OCI-LY7 (cell line): ENCODE results near the gene GGA2. TPM values are rescaled to one million over a fixed set of nuclear protein-coding genes. Genes with fewer than 3 reads are reported as not detected.

Experiments
- BruUV-seq: library from RNA; stranded (reverse); fragments of 400-500 nt; replicated peaks from 2 replicates; lab custom pipeline; 2021; lab: Mats Ljungman, UMichigan
- CTCF ChIA-PET: fragments of 300-600 bp; sonication (Branson Sonifier 250); formaldehyde crosslinking; loops from one replicate; lab custom pipeline; 2022; ENCODE audit warnings: antibody characterized with exemption; ENCODE audit not compliant: unreplicated experiment; lab: Charles Lee
- POLR2A ChIA-PET: fragments of 300-600 bp; sonication (Branson Sonifier 250); formaldehyde crosslinking; loops from one replicate; lab custom pipeline; 2022; ENCODE audit warnings: antibody characterized with exemption; lab: Charles Lee
- DNase-seq: peaks from one replicate; pipeline ENCODE4 v3.0.0-alpha.2; 2015; ENCODE audit warnings: low spot score
- H2AFZ ChIP-seq: fragments of 200-600 bp; sonication (generic), shearing (Covaris generic); 2 replicates; pipeline ENCODE4 v1.6.1; 2014; ENCODE audit warnings: mild to moderate bottlenecking, antibody characterized with exemption, low read length, moderate library complexity
- H3K27ac ChIP-seq: fragments of 200-600 bp; sonication (generic); 2 replicates; pipeline ENCODE4 v1.5.1; 2014; ENCODE audit warnings: mixed run types, low read depth, mild to moderate bottlenecking, moderate library complexity, low read length, inconsistent platforms; ENCODE audit not compliant: poor library complexity, severe bottlenecking
- H3K36me3 ChIP-seq: fragments of 200-600 bp; sonication (generic); 2 replicates; pipeline ENCODE4 v1.6.1; 2014; ENCODE audit warnings: mild to moderate bottlenecking, antibody characterized with exemption, low read length, moderate library complexity, mixed read lengths; ENCODE audit not compliant: insufficient read depth
- H3K4me1 ChIP-seq: fragments of 200-600 bp; sonication (generic); 2 replicates; pipeline ENCODE4 v1.5.1; 2014; ENCODE audit warnings: mild to moderate bottlenecking, low read length; ENCODE audit not compliant: insufficient read depth, poor library complexity, severe bottlenecking
- H3K4me2 ChIP-seq: fragments of 200-600 bp; sonication (generic); 2 replicates; pipeline ENCODE4 v1.6.1; 2014; ENCODE audit warnings: mild to moderate bottlenecking, low read length
- H3K4me3 ChIP-seq: fragments of 200-600 bp; sonication (generic); 2 replicates; pipeline ENCODE4 v1.5.1; 2014; ENCODE audit warnings: mild to moderate bottlenecking, low read depth, low read length; ENCODE audit not compliant: poor library complexity, severe bottlenecking
- H3K79me2 ChIP-seq: fragments of 200-600 bp; sonication (generic); 2 replicates; pipeline ENCODE4 v1.6.1; 2016; ENCODE audit warnings: low read depth, mild to moderate bottlenecking, low read length, moderate library complexity, mixed read lengths; ENCODE audit not compliant: insufficient read depth
- H3K9me2 ChIP-seq: fragments of 200-600 bp; sonication (generic); 2 replicates; pipeline ENCODE4 v1.6.1; 2016; ENCODE audit warnings: mild to moderate bottlenecking, low read length, mixed read lengths; ENCODE audit not compliant: insufficient read depth
- H3K9me3 ChIP-seq: fragments of 200-600 bp; sonication (generic); 2 replicates; pipeline ENCODE4 v1.6.1; 2014; ENCODE audit warnings: mild to moderate bottlenecking, mixed run types, low read length, mixed read lengths
- H4K20me1 ChIP-seq: fragments of 200-600 bp; sonication (generic); 2 replicates; pipeline ENCODE4 v1.6.1; 2014; ENCODE audit warnings: mild to moderate bottlenecking, antibody characterized with exemption, low read length, moderate library complexity, mixed read lengths; ENCODE audit not compliant: insufficient read depth
- EZH2phosphoT487 ChIP-seq: fragments of 200-600 bp; sonication (generic); IDR thresholded peaks from 2 replicates; pipeline ENCODE4 v1.6.1; 2018; ENCODE audit warnings: low read depth, borderline replicate concordance, mild to moderate bottlenecking, mixed run types, antibody characterized with exemption, low read length, moderate library complexity, mixed read lengths
- intact Hi-C: fragments of 100-400 bp; cut with micrococcal nuclease; formaldehyde crosslinking; loops from one replicate; pipeline ENCODE4 v1.10.0; 2022; ENCODE audit not compliant: unreplicated experiment
- total RNA-seq, 2 experiments: library from RNA; depleted of rRNA in 1 of 2; stranded (reverse); fragments of >200 nt in 1 of 2; shearing (Covaris generic) in 1 of 2; gene quantifications; 2 replicates each; pipeline ENCODE4 v1.2.3, GENCODE V29; 2014 to 2022
- TF ChIP-seq, protein P1 (sequence below): fragments of 200-600 bp; sonication (generic); conservative IDR thresholded peaks from 2 replicates; pipeline ENCODE4 v1.5.1; 2014; ENCODE audit warnings: mild to moderate bottlenecking, antibody characterized with exemption, low read length, moderate library complexity, mixed read lengths

GGA2 gene
- total RNA-seq, 2 experiments from 2014 or later, result 213 to 580 TPM

DNA sequence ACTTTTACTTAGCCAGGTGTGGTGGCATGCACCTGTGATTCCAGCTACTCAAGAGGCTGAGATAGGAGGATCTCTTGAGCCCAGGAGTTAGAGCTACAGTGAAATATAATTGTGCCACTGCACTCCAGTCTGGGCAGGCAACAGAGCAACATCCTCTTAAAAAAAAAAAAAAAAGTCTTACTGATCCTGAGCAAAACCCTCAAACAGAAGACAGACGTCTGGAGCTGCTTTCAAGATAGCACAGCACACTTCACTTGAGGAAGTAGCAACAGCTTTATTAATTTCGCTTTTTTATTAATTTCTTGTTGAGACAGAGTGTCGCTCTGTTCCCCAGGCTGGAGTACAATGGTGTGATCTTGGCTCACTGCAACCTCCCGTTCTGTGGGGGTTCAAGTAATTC is 10.2 kb upstream of the GGA2 start:
- Histone ChIP-seq H4K20me1 (no peaks in the 10 kb centered on the region), H2AFZ (peak overlapping the region; percentile 6; the same call in 1 of the 2 replicates), H3K4me1 (peaks cover 83% of the 10 kb centered on the region), H3K4me3 (peak overlapping the region; percentile 53), H3K79me2 (no peaks in the 10 kb centered on the region; the same call in 1 of the 2 replicates), H3K27ac (peak overlapping the region; percentile 100), H3K36me3 (peaks cover 62% of the 10 kb centered on the region), H3K9me2 (no peaks in the 10 kb centered on the region), H3K4me2 (peak overlapping the region; percentile 75), H3K9me3 (peaks cover 13% of the 10 kb centered on the region; the same call in 1 of the 2 replicates)
- POLR2A ChIA-PET, result interaction anchor here (0.8 to 2.7 kb wide), 6 partner anchors 8 to 37 kb away, joined by 3 to 13 read pairs (median 4); partner anchors contain the start of genes EARS2 and UBFD1
- TF ChIP-seq, protein P1, sequence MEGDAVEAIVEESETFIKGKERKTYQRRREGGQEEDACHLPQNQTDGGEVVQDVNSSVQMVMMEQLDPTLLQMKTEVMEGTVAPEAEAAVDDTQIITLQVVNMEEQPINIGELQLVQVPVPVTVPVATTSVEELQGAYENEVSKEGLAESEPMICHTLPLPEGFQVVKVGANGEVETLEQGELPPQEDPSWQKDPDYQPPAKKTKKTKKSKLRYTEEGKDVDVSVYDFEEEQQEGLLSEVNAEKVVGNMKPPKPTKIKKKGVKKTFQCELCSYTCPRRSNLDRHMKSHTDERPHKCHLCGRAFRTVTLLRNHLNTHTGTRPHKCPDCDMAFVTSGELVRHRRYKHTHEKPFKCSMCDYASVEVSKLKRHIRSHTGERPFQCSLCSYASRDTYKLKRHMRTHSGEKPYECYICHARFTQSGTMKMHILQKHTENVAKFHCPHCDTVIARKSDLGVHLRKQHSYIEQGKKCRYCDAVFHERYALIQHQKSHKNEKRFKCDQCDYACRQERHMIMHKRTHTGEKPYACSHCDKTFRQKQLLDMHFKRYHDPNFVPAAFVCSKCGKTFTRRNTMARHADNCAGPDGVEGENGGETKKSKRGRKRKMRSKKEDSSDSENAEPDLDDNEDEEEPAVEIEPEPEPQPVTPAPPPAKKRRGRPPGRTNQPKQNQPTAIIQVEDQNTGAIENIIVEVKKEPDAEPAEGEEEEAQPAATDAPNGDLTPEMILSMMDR, result no peak
- no peak for TF ChIP-seq EZH2phosphoT487
- no TSS peak for BruUV-seq
- intact Hi-C loops, result no loop called here
- CTCF ChIA-PET, result no interaction called here
- peak; percentile 58 for DNase-seq

DNA sequence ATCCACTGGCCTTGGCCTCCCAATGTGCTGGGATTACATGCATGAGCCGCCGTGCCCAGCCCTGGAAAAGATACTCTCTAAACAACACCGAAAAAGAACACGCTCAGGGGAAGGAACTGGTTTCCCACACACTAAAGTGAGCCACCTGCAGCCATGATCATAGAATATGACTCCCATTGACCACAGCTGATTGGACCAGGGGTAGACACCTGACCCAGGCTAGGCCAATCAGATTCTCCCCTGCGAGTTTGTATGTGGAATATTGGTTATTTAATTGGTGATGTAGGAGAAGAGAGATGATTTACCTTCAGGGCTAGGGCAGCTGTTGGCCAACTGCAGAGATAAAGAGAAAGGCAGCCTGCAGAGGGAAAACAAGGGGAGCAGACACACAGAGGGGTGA is 9.0 kb upstream of the GGA2 start:
- TF ChIP-seq, protein P1, result no peak
- TF ChIP-seq EZH2phosphoT487, result no peak
- ChIA-PET POLR2A (interaction anchor here (0.7 to 4.6 kb wide), 4 partner anchors 10 to 23 kb away, joined by 3 to 31 read pairs (median 5); partner anchors contain the start of gene GGA2), CTCF (interaction anchor here (0.6 kb wide), 1 partner anchor 18 kb away, joined by 3 read pairs; no protein-coding TSS in a partner anchor)
- H4K20me1 ChIP-seq, result no peaks in the 10 kb centered on the region
- peaks cover 53% of the 10 kb centered on the region for H3K36me3 ChIP-seq
- peaks cover 93% of the 10 kb centered on the region for H3K4me1 ChIP-seq
- peak overlapping the region; percentile 53 for H3K4me3 ChIP-seq
- BruUV-seq, result no TSS peak
- peak overlapping the region; percentile 100 for H3K27ac ChIP-seq
- no peaks in the 10 kb centered on the region; the same call in 1 of the 2 replicates for H3K79me2 ChIP-seq
- peak; percentile 89 for DNase-seq
- peak overlapping the region; percentile 75 for H3K4me2 ChIP-seq
- H3K9me2 ChIP-seq, result no peaks in the 10 kb centered on the region
- no peak overlapping the region; the same call in 1 of the 2 replicates for H2AFZ ChIP-seq
- H3K9me3 ChIP-seq, result peaks cover 13% of the 10 kb centered on the region; the same call in 1 of the 2 replicates
- intact Hi-C loops, result loop anchor here (10.0 kb wide), 1 partner anchor 346 kb away; no protein-coding TSS in a partner anchor

DNA sequence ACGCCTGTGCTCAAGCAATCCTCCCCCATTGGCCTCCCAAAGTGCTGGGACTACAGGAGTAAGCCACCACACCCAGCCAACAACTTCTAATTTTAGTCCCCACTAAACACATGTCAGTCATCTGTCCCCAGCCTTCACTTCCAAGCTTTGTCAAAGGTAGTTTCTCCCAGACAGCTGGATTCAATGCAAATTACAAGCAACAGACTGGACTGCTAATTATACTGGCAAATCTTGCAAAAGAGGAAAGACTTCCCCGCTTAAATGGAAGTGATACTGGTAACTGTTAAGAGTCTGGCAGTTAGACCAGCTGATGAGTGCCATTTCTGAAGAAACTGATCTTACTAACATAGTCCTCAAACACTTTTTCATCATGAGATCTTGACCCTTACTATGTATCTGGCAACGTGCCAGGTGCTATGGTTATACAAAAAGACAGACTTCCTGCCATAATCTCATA is 8.2 kb upstream of the GGA2 start:
- H3K36me3 ChIP-seq, result peaks cover 45% of the 10 kb centered on the region
- POLR2A ChIA-PET, result interaction anchor here (1.8 to 4.6 kb wide), 2 partner anchors 9 to 12 kb away, joined by 7 to 31 read pairs; partner anchors contain the start of gene GGA2
- no peak overlapping the region for H2AFZ ChIP-seq
- no TSS peak for BruUV-seq
- peak overlapping the region; percentile 75 for H3K4me2 ChIP-seq
- intact Hi-C loops, result loop anchor here (1.0 to 10.0 kb wide), 2 partner anchors 39 to 346 kb away; partner anchors contain the start of genes EARS2 and UBFD1
- H3K27ac ChIP-seq, result peak overlapping the region; percentile 100
- H3K4me3 ChIP-seq, result peak overlapping the region; percentile 33
- DNase-seq, result peak; percentile 96
- H4K20me1 ChIP-seq, result no peaks in the 10 kb centered on the region
- no peak for TF ChIP-seq EZH2phosphoT487
- TF ChIP-seq, protein P1, result no peak
- peaks cover 92% of the 10 kb centered on the region for H3K4me1 ChIP-seq
- peaks cover 13% of the 10 kb centered on the region; the same call in 1 of the 2 replicates for H3K9me3 ChIP-seq
- H3K79me2 ChIP-seq, result no peaks in the 10 kb centered on the region; the same call in 1 of the 2 replicates
- CTCF ChIA-PET, result no interaction called here
- no peaks in the 10 kb centered on the region for H3K9me2 ChIP-seq
